HepG2 (cell line): ENCODE data around the gene REPS2.

ENCODE experiments used
- GTF2F1 ChIP-seq: fragments of 150-350 bp; IDR thresholded peaks from 2 replicates; pipeline ENCODE4 v1.6.1; 2014; ENCODE audit warnings: low read length
- SP5 ChIP-seq: IDR thresholded peaks from 2 replicates; pipeline ENCODE4 v1.6.1; 2016; ENCODE audit warnings: low read depth, borderline replicate concordance

- TF ChIP-seq SP5 (CRISPR knock-in tag) = no peak
- no peak for TF ChIP-seq GTF2F1
Measured at GRCh38 chrX:17078031-17078720, 131.7 kb downstream of the REPS2 start.
